HL-60 (cell line): ENCODE data around the gene DYNC2LI1.

Source experiments
- DNase-seq, 2 experiments: peaks; one replicate each; pipeline ENCODE4 v3.0.0-alpha.2; 2010 to 2020; ENCODE audit warnings: low read depth in 1 of 2, low spot score in 1 of 2
- H3K27ac ChIP-seq: fragments of 250-450 bp; sonication (Bioruptor Pico); replicated peaks from 2 replicates; pipeline ENCODE4 v1.5.1; 2020; ENCODE audit warnings: mild to moderate bottlenecking, moderate library complexity
- H3K27me3 ChIP-seq: fragments of 250-450 bp; sonication (Bioruptor Pico); 2 replicates; pipeline ENCODE4 v1.5.1; 2021; ENCODE audit warnings: mild to moderate bottlenecking, moderate library complexity; ENCODE audit not compliant: insufficient read depth, poor library complexity, severe bottlenecking
- H3K4me3 ChIP-seq: replicated peaks from 2 replicates; pipeline ENCODE4 v1.5.1; 2011; ENCODE audit warnings: mild to moderate bottlenecking, control low read depth, low read length; ENCODE audit not compliant: insufficient read depth
- GABPA ChIP-seq: IDR thresholded peaks from 2 replicates; pipeline ENCODE4 v1.6.1; 2012; ENCODE audit warnings: low read depth
- POLR2AphosphoS5 ChIP-seq: IDR thresholded peaks from 2 replicates; pipeline ENCODE4 v1.6.1; 2012; ENCODE audit warnings: low read depth
- SPI1 ChIP-seq: IDR thresholded peaks from 2 replicates; pipeline ENCODE4 v1.6.1; 2012; ENCODE audit warnings: low read depth, mild to moderate bottlenecking, borderline replicate concordance
- TF ChIP-seq, protein P1 (sequence below): IDR thresholded peaks from 2 replicates; pipeline ENCODE4 v1.6.1; 2012; ENCODE audit warnings: low read depth; ENCODE audit not compliant: insufficient replicate concordance
- TF ChIP-seq, protein P2 (sequence below): IDR thresholded peaks from one replicate; pipeline ENCODE4 v1.5.1; 2011; ENCODE audit warnings: low read length, control low read depth, inconsistent platforms; ENCODE audit not compliant: insufficient read depth

DYNC2LI1 gene

DNA sequence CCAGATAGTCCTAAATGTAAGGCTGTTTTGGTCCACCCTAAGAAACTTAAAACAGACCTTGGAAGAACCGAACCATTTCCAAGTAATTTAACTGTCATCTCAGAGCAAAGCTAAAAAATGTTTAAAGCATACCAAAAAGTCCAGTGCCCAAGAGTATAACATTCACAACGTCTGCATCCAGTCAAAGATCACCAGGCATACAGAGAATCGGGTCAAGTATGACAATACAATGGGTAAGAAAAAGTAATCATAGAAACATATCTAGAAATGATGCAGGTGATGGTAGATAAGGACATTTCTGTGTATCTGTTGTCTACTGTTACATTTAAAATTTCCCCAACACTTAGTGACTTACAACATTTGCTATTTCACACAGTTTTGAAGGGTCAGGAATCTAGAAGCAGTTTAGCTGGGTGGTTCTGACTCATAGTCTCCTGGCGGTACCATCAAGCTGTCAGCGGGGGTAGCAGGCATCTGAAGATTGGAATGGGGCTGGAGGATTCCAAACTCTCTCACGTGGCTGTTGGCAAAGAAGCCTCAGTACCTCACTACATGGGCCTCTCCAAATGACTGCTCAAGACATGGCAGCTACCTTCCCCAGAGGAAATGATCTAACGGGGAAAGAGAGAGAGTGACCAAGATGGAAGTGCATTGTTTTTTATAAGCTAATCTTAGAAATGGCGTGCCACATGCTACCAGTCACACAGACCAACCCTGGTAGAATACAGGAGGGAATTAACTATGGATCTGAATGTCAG, 36.6 kb upstream of the DYNC2LI1 start:
- TF ChIP-seq, protein P1, sequence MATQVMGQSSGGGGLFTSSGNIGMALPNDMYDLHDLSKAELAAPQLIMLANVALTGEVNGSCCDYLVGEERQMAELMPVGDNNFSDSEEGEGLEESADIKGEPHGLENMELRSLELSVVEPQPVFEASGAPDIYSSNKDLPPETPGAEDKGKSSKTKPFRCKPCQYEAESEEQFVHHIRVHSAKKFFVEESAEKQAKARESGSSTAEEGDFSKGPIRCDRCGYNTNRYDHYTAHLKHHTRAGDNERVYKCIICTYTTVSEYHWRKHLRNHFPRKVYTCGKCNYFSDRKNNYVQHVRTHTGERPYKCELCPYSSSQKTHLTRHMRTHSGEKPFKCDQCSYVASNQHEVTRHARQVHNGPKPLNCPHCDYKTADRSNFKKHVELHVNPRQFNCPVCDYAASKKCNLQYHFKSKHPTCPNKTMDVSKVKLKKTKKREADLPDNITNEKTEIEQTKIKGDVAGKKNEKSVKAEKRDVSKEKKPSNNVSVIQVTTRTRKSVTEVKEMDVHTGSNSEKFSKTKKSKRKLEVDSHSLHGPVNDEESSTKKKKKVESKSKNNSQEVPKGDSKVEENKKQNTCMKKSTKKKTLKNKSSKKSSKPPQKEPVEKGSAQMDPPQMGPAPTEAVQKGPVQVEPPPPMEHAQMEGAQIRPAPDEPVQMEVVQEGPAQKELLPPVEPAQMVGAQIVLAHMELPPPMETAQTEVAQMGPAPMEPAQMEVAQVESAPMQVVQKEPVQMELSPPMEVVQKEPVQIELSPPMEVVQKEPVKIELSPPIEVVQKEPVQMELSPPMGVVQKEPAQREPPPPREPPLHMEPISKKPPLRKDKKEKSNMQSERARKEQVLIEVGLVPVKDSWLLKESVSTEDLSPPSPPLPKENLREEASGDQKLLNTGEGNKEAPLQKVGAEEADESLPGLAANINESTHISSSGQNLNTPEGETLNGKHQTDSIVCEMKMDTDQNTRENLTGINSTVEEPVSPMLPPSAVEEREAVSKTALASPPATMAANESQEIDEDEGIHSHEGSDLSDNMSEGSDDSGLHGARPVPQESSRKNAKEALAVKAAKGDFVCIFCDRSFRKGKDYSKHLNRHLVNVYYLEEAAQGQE: no peak
- TF ChIP-seq POLR2AphosphoS5: no peak
- TF ChIP-seq, protein P2, sequence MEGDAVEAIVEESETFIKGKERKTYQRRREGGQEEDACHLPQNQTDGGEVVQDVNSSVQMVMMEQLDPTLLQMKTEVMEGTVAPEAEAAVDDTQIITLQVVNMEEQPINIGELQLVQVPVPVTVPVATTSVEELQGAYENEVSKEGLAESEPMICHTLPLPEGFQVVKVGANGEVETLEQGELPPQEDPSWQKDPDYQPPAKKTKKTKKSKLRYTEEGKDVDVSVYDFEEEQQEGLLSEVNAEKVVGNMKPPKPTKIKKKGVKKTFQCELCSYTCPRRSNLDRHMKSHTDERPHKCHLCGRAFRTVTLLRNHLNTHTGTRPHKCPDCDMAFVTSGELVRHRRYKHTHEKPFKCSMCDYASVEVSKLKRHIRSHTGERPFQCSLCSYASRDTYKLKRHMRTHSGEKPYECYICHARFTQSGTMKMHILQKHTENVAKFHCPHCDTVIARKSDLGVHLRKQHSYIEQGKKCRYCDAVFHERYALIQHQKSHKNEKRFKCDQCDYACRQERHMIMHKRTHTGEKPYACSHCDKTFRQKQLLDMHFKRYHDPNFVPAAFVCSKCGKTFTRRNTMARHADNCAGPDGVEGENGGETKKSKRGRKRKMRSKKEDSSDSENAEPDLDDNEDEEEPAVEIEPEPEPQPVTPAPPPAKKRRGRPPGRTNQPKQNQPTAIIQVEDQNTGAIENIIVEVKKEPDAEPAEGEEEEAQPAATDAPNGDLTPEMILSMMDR: no peak
- no peak for TF ChIP-seq SPI1
- no peak for TF ChIP-seq GABPA
- DNase-seq: no peak
- Histone ChIP-seq H3K27ac (no peak overlapping the region), H3K27me3 (peaks cover 11% of the 10 kb centered on the region), H3K4me3 (no peak overlapping the region)

DNA sequence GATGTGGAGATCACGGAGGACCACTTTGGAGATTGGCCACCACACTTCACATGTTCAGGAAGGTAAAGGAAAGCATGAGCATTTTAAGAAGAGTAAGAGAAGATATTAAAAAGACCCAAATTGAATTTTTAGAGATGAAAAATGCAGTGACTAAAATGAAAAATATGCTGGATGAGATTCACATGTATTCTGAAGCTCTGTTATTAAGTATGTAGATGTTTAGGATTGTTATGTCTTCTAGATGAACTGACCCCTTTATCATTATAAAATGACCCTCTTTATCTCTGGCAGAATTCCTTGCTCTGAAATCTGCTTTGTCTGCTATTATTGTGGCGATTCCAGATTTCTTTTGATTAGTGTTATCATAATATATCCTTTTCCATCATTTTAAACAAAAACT, 36.0 kb upstream of the DYNC2LI1 start:
- H3K27me3 ChIP-seq: peaks cover 9% of the 10 kb centered on the region
- no peak overlapping the region for H3K27ac ChIP-seq
- TF ChIP-seq, protein P2: no peak
- TF ChIP-seq, protein P1: no peak
- TF ChIP-seq SPI1: no peak
- no peak for TF ChIP-seq GABPA
- no peak for TF ChIP-seq POLR2AphosphoS5
- no peak overlapping the region for H3K4me3 ChIP-seq
- DNase-seq: no peak

DNA sequence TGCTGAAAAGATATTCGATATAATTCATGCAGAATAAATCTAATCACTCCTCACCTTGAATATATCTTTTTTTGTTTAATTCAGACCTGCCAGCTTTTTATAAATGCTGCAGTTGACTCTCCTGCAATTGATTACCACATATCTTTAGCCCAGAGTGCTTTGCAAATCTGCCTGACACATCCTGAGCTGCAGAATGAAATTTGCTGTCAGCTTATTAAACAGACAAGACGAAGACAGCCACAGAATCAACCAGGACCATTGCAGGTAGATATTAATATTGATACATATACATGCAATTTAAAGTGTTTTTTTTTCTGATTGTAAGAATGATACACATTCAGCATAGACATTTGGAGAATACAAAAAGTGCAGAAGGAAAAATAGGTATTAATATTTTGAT, 35.6 kb upstream of the DYNC2LI1 start:
- Histone ChIP-seq H3K27ac (no peak overlapping the region), H3K4me3 (no peak overlapping the region), H3K27me3 (peaks cover 9% of the 10 kb centered on the region)
- DNase-seq: no peak
- TF ChIP-seq POLR2AphosphoS5 (no peak), SPI1 (no peak), GABPA (no peak)
- TF ChIP-seq, protein P1: no peak
- TF ChIP-seq, protein P2: no peak
